Esophagus squamous epithelium (tissue), 5 donors: ENCODE results near the gene MUC22. TPM values are rescaled to one million over a fixed set of nuclear protein-coding genes. Genes with fewer than 3 reads are reported as not detected.

Source experiments
- DNase-seq: peaks from one replicate; lab custom pipeline; 2025; lab: John Stamatoyannopoulos, UW
- H3K27ac ChIP-seq, 4 donors: fragments of 200-600 bp; sonication (generic); one replicate each; pipeline ENCODE4 v1.5.1; 2016 to 2019; ENCODE audit warnings: mild to moderate bottlenecking in 1 of 4
- H3K27me3 ChIP-seq, 4 donors: fragments of 200-600 bp; sonication (generic); 1 replicate in 3 of 4; 2 replicates in 1 of 4; pipeline versions ENCODE4 v1.5.1 to v1.6.0; 2017 to 2021; ENCODE audit warnings: antibody characterized with exemption in 1 of 4
- H3K36me3 ChIP-seq, 3 donors: fragments of 200-600 bp; sonication (generic); one replicate each; pipeline ENCODE4 v1.5.1; 2016 to 2019
- H3K4me1 ChIP-seq, 3 donors: fragments of 200-600 bp; sonication (generic); one replicate each; pipeline ENCODE4 v1.5.1; 2017 to 2019
- H3K4me3 ChIP-seq, 4 donors: fragments of 200-600 bp; sonication (generic); 1 replicate in 3 of 4; 2 replicates in 1 of 4; pipeline ENCODE4 v1.5.1; 2016 to 2019; ENCODE audit warnings: mild to moderate bottlenecking in 2 of 4, moderate library complexity in 1 of 4
- H3K9me3 ChIP-seq, 3 donors: fragments of 200-600 bp; sonication (generic); one replicate each; pipeline ENCODE4 v1.5.1; 2016 to 2019
- POLR2A ChIP-seq, 4 donors: fragments of 450-650 bp; IDR thresholded peaks; one replicate each; pipeline ENCODE4 v1.6.1; 2017; ENCODE audit warnings: antibody characterized with exemption in 4 of 4, mild to moderate bottlenecking in 4 of 4, moderate library complexity in 3 of 4
- WGBS, 2 donors: methylation state at CpG; one replicate each; pipeline ENCODE4 v1.1.5; 2018; 5-methylcytosine and 5-hydroxymethylcytosine counted together
- intact Hi-C: fragments of 100-400 bp; cut with DNase I; formaldehyde crosslinking; loops from one replicate; pipeline ENCODE4 v1.15.0; 2022
- total RNA-seq, 4 donors: library from RNA; depleted of rRNA; stranded (reverse); fragments of >200 nt; gene quantifications; one replicate each; pipeline ENCODE4 v1.1.0, GENCODE V29; 2016
- TF ChIP-seq, protein P1 (sequence below), 6 experiments: fragments of 450-650 bp in 4 of 6; fragments of 200-600 bp in 2 of 6; sonication (generic) in 2 of 6; IDR thresholded peaks; one replicate each; pipeline ENCODE4 v1.5.1; 2016 to 2019; ENCODE audit warnings: antibody characterized with exemption in 6 of 6, mild to moderate bottlenecking in 4 of 6, moderate library complexity in 4 of 6
- donor health status: DM: yes; HTN: yes; CAD: no.

MUC22 gene
- total RNA-seq, 4 donors from 2014 or later: 4.1 to 10.1 (median 7.6) TPM

DNA sequence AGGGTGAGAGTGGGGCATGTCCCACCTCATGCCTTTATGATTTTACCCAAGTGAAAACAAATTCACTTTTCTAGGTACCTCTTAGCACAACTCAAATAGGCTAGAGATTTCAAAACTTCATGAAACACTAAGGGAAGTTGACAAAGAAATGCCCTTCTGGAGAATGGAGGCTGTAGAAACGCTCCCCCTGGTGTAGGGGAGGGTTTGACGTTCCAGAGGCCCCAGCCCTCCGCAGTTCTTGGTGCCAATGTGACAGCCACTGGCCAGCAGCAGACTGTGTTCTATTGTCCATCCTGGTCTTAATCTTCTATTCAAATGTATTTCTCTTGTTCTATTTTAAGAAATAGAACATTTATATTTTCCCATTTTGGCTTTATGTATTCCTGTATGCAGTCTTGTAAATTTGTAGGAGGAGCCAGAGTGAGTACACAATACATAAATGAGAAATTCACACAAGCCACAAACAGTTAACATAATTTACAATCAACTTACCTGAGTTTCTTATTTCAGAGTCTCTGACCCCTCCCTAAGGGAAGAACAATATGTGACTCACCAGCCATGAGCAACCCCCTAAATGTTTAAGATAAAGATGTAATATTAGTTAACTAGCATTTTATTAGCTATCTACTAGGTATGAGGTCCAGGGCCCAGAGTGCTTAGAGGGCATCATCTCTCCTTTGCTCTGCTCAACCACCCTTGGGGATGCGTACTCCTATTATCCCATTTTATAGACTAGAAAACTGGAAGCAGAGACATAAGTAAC lies 35.6 kb upstream of the MUC22 start:
- intact Hi-C loops: no loop called here
- WGBS, 2 donors: 73 to 88% methylated on average over 4 of the region's 4 CpGs
- TF ChIP-seq POLR2A (IDR thresholded peaks at IDR 0.05): no peak
- TF ChIP-seq, protein P1, sequence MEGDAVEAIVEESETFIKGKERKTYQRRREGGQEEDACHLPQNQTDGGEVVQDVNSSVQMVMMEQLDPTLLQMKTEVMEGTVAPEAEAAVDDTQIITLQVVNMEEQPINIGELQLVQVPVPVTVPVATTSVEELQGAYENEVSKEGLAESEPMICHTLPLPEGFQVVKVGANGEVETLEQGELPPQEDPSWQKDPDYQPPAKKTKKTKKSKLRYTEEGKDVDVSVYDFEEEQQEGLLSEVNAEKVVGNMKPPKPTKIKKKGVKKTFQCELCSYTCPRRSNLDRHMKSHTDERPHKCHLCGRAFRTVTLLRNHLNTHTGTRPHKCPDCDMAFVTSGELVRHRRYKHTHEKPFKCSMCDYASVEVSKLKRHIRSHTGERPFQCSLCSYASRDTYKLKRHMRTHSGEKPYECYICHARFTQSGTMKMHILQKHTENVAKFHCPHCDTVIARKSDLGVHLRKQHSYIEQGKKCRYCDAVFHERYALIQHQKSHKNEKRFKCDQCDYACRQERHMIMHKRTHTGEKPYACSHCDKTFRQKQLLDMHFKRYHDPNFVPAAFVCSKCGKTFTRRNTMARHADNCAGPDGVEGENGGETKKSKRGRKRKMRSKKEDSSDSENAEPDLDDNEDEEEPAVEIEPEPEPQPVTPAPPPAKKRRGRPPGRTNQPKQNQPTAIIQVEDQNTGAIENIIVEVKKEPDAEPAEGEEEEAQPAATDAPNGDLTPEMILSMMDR (IDR thresholded peaks at IDR 0.05): no peak
- H3K4me3 ChIP-seq: no peak overlapping the region
- H3K27ac ChIP-seq: no peak overlapping the region
- H3K27me3 ChIP-seq: peaks cover 0 to 11% (median 0%) of the 10 kb centered on the region in 4 donors
- peaks cover 0 to 32% (median 0%) of the 10 kb centered on the region in 3 donors for H3K4me1 ChIP-seq
- no peaks in the 10 kb centered on the region for H3K36me3 ChIP-seq
- H3K9me3 ChIP-seq: no peaks in the 10 kb centered on the region
- no peak for DNase-seq

DNA sequence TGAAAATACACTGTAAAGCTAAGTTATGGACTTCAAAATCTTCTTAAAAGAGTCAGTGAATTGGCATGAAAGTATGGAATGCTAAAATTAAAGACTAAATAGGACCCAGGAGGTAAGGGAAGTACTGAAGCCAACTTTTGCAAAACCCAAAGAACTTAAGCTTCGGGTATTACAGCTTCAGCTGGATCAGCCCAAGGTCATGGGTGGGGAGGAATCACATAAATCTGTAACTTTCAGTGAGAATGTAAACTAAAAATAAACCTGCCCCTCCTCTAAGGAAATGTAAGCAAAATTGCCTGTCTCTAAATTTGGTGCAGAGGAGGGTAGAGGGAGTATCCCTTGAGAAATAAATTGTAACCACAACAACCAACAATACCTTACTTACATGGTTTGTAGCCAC lies 31.1 kb upstream of the MUC22 start:
- intact Hi-C loops: no loop called here
- Histone ChIP-seq H3K4me1 (peaks cover 0 to 45% (median 0%) of the 10 kb centered on the region in 3 donors), H3K27ac (peak overlapping the region in 1 of 4 donors; percentile 48), H3K27me3 (peaks cover 0 to 6% (median 0%) of the 10 kb centered on the region in 4 donors), H3K9me3 (no peaks in the 10 kb centered on the region), H3K36me3 (no peaks in the 10 kb centered on the region), H3K4me3 (no peak overlapping the region)
- DNase-seq: no peak
- TF ChIP-seq POLR2A (IDR thresholded peaks at IDR 0.05): no peak
- TF ChIP-seq, protein P1 (IDR thresholded peaks at IDR 0.05): no peak
- WGBS, 2 donors: 19 to 50% methylated on average over 1 of the region's 1 CpG

DNA sequence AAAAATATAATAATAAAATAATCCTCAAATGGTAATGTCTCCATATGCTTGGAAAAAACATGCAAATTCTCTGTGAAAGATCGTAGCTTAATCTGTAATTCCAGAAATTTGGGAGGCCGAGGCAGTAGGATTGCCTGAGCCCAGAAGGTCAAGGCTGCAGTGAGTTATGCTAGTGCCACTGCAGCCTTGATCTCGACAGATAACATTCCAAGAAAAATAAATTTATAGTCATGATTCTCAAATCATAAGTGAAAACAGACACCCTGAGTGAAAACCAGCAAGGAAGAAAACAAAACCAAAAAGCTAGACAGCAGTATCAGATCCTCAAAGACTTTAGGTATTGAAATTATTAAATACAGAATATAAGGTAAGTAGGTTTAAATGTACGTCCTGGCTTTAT lies 30.6 kb upstream of the MUC22 start:
- DNase-seq: no peak

DNA sequence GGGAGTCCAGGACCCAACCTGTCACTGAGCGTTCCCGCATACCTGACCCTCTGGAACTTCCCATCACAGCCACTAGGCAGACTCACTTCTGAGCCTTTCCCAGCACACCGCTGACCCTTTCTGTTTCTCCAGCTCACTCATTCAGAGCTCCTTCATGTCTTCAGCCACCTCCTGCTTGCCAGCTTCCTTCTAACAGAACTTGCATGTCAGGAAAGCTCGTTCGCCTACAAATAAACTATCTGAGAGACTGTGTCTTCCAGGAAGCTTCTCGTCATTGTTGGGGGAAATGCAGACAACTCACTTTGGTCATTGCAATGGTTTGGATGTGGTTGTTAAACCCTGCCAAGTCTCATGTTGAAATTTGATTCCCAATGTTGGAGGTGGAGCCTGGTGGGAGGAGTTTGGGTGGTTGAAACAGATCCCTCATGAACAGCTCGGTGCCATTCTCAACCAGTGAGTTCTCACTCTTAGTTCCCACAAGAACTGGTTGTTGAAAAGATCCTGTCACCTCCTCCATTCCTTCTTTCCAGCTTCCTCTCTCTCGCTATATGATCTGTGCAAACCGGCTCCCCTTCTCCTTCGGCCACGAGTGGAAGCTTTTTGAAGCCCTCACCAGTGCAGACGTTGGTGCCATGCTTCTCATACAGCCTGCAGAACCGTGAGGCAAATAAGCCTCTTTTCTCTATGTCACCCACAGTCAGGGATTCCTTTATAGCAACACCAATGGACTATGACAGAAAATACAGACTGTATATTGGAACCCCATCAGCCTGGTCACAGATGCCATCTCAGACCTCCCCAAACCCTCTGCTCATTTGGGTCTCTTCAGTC lies 28.1 kb upstream of the MUC22 start:
- 21 to 24% methylated on average over 13 of the region's 13 CpGs for WGBS, 2 donors
- TF ChIP-seq, protein P1 (IDR thresholded peaks at IDR 0.05): peak in 3 of 6 experiments; percentile 6 to 54 (median 28)
- TF ChIP-seq POLR2A (IDR thresholded peaks at IDR 0.05): no peak
- no peak for DNase-seq
- H3K27ac ChIP-seq: peak overlapping the region; percentile 36 to 82 (median 68)
- H3K4me3 ChIP-seq: peak overlapping the region in 3 of 4 donors; percentile 7 to 46 (median 15)
- H3K27me3 ChIP-seq: peaks cover 0 to 10% (median 0%) of the 10 kb centered on the region in 4 donors
- no peaks in the 10 kb centered on the region for H3K9me3 ChIP-seq
- peaks cover 0 to 39% (median 0%) of the 10 kb centered on the region in 3 donors for H3K4me1 ChIP-seq
- intact Hi-C loops: no loop called here
- no peaks in the 10 kb centered on the region for H3K36me3 ChIP-seq

More for the DNA sequence above, 30.6 kb upstream of the MUC22 start:
- intact Hi-C loops: no loop called here
- H3K4me3 ChIP-seq: no peak overlapping the region
- no peaks in the 10 kb centered on the region for H3K9me3 ChIP-seq
- no peak overlapping the region for H3K27ac ChIP-seq
- TF ChIP-seq, protein P1 (IDR thresholded peaks at IDR 0.05): no peak
- no peak for TF ChIP-seq POLR2A (IDR thresholded peaks at IDR 0.05)
- H3K36me3 ChIP-seq: no peaks in the 10 kb centered on the region
- H3K27me3 ChIP-seq: peaks cover 0 to 6% (median 0%) of the 10 kb centered on the region in 4 donors
- H3K4me1 ChIP-seq: peaks cover 0 to 45% (median 0%) of the 10 kb centered on the region in 3 donors
- WGBS, 2 donors: 67 to 75% methylated on average over 4 of the region's 4 CpGs
